ENCODE results near the gene SYS1.
A peak's percentile ranks its signal among the peaks of the same experiment; 100 is the strongest.

SYS1 gene

GRCh38 chr20:45358282-45359068 is 4.5 kb upstream of the SYS1 start:
- no peak for DNase-seq

GRCh38 chr20:45359069-45359405 is 3.9 kb upstream of the SYS1 start:
- DNase-seq, result no peak

- no peak for DNase-seq
Observed at GRCh38 chr20:45359406-45360148, 3.4 kb upstream of the SYS1 start.

GRCh38 chr20:45361793-45362192 is 1.2 kb upstream of the SYS1 start:
- DNase-seq, result no peak

- DNase-seq, result no peak
Observed at GRCh38 chr20:45363611-45364492, 896 bp downstream of the SYS1 start.

GRCh38 chr20:45365444-45365970 is 2.6 kb downstream of the SYS1 start:
- DNase-seq, result no peak

- DNase-seq, result no peak
Observed at GRCh38 chr20:45366192-45366591, 3.2 kb downstream of the SYS1 start.

GRCh38 chr20:45366631-45367030 is 3.7 kb downstream of the SYS1 start:
- no peak for DNase-seq

GRCh38 chr20:45367126-45367525 is 4.2 kb downstream of the SYS1 start:
- DNase-seq, result no peak

- DNase-seq, result no peak
Observed at GRCh38 chr20:45368221-45368980, 5.4 kb downstream of the SYS1 start.

- no peak for DNase-seq
Observed at GRCh38 chr20:45370571-45371160, 7.7 kb downstream of the SYS1 start.

- DNase-seq, result no peak
Observed at GRCh38 chr20:45372241-45372640, 9.3 kb downstream of the SYS1 start.

GRCh38 chr20:45372646-45373352 is 9.8 kb downstream of the SYS1 start:
- DNase-seq, result no peak

GRCh38 chr20:45373353-45374100 is 10.6 kb downstream of the SYS1 start:
- DNase-seq, result peak; percentile 47

- DNase-seq, result no peak
Observed at GRCh38 chr20:45374101-45374467, 11.1 kb downstream of the SYS1 start.

GRCh38 chr20:45374966-45375365 is 12.0 kb downstream of the SYS1 start:
- no peak for DNase-seq

GRCh38 chr20:45377269-45377668 is 14.3 kb downstream of the SYS1 start:
- no peak for DNase-seq

GRCh38 chr20:45378191-45378590 is 15.2 kb downstream of the SYS1 start, which contains the start of gene TP53TG5:
TP53TG5 (minus strand) TSS chr20:45378325; CDS start chr20:45378236, 89 bp downstream.
- DNase-seq, result no peak

- no peak for DNase-seq
Observed at GRCh38 chr20:45387274-45387673, 24.3 kb downstream of the SYS1 start.

- no peak for DNase-seq
Observed at GRCh38 chr20:45390931-45391330, 28.0 kb downstream of the SYS1 start.

- DNase-seq, result no peak
Observed at GRCh38 chr20:45391559-45391958, 28.6 kb downstream of the SYS1 start.
